GF-D8 (cell line): Measurements from ENCODE around the gene CCPG1.

Experiments
- DNase-seq: peaks from one replicate; lab custom pipeline; 2025; lab: John Stamatoyannopoulos, UW

Gene CCPG1

DNA sequence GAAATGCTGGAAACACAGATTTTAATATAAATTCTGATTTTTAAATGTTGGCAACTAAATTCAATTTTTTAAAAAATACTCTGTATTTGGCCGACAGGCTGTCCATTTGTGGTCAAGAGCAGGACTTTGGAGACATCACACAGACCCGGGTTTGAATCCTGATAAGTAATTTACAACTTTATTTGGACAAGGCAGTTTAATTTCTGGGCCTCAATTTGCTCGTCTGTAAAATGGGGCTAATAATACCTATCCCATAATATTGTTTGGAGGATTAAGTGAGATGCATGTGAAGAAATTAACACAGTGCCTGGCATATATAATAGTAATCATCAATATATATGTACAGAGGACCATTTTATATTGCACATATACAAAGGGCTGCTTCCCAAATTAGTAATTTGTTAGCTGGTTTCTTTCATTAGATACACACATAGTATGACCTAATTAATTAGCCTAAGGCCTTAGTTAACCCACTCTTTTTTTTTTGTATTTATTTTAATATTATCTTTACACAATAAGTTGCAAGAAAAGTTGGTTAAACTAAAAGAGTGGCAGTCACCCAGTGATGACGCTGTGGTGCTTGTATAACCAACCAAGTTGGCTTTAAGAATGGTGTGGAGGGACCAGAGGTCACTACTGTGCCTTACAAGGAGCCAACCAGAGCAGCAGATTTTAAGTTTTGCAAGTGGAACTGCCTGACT, 88.5 kb downstream of the CCPG1 start:
- no peak for DNase-seq

DNA sequence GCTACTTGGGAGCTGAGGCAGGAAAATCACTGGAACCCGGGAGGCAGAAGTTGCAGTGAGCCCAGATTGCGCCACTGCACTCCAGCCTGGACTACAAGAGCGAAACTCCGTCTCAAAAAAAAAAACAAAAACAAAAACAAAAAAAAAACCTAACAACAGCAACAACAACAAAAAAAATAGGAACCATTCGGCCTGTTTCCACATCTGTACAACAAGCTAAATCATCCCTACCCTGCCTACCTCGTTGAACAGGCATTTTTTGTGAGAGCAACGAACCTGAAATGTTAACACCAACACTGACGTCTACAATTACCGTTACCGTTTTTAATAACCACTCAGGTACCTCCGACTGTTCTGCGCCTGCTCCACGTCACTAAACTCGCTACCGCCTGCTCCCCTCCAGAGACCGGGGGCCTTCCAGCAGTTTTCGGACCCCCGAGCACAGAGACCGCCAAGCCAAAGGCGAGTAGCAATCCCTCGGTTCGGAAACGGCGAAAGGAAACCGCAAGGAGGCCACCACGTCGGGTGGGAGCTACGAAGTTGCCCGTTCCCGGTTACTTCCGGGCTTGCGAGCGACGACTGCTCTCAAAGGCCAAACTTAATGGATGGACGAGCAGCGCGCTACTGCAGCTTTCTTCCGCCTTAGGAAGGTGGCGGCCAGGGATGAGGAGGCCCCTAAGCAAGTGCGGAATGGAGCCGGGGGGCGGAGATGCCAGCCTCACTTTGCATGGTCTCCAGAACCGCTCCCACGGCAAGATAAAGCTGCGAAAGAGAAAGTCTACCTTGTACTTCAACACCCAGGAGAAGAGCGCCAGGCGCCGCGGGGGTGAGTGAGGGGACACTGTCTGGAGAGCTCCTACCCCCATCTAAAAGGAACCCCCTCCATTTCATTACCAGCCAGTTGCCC, 89.3 kb downstream of the CCPG1 start, which contains the start of the genes PIGB and PIGBOS1:
Gene PIGB, plus strand, starts transcription at position 635 of the 907 bp plus-strand sequence. Its CDS starts 29 bp downstream, at position 664.
Gene PIGBOS1, minus strand, starts transcription at position 536 of the 907 bp plus-strand sequence. CDS start 1,331 bp downstream, outside the sequence.
- peak; percentile 49 for DNase-seq
